K562 (cell line): Measurements from ENCODE around the gene MIEN1. TPM values are rescaled to one million over a fixed set of nuclear protein-coding genes. Genes with fewer than 3 reads are reported as not detected.

Experiments used
- ATAC-seq: fragments of 200-7000 bp; cut with Tn5 transposase; 3 replicates; pipeline ENCODE4 v1.9.1; 2020; ENCODE audit warnings: moderate library complexity
- BruUV-seq: library from RNA; stranded (reverse); fragments of 400-500 nt; replicated peaks from 2 replicates; lab custom pipeline; 2021; lab: Mats Ljungman, UMichigan
- CTCF ChIA-PET: fragments of 300-600 bp; formaldehyde crosslinking; extraction: SDS; loops from one replicate; lab custom pipeline; 2021; ENCODE audit warnings: low intra/inter-chr PET ratio; lab: Yijun Ruan, JAX
- POLR2A ChIA-PET: fragments of 300-600, 350-650 bp; sonication (Branson Sonifier 250); formaldehyde crosslinking; extraction: SDS; loops from one replicate; lab custom pipeline; 2021; ENCODE audit warnings: antibody characterized with exemption, inconsistent platforms; lab: Yijun Ruan, JAX
- DNase-seq, 4 experiments: peaks; one replicate each; pipeline versions ENCODE4 v3.0.0 to v3.0.0-alpha.2; 2011 to 2018; ENCODE audit warnings: low spot score in 3 of 4, mixed read lengths in 3 of 4; ENCODE audit errors: extremely low read depth in 1 of 4
- FAIRE-seq: peaks from 2 replicates; lab custom pipeline; 2011; peaks lifted over from hg19 to GRCh38; lab: Jason Lieb, UNC
- H2AFZ ChIP-seq: 2 replicates; pipeline ENCODE4 v1.6.0; 2011; ENCODE audit warnings: low read depth, low read length, control low read depth, inconsistent platforms
- H3K27ac ChIP-seq: fragments of 200-600 bp; 3 replicates; pipeline ENCODE4 v1.8.0; 2011; ENCODE audit warnings: low read depth, mild to moderate bottlenecking, control low read depth, inconsistent platforms, low read length, moderate library complexity, mixed read lengths; ENCODE audit errors: extremely low read depth
- H3K27me3 ChIP-seq, 2 experiments: fragments of 300-600 bp in 1 of 2; 2 replicates in 1 of 2; 3 replicates in 1 of 2; pipeline versions ENCODE4 v1.6.0 to v1.8.0; 2011; ENCODE audit warnings: inconsistent platforms in 2 of 2, low read length in 2 of 2, mild to moderate bottlenecking in 1 of 2, mixed read lengths in 1 of 2, moderate library complexity in 1 of 2; ENCODE audit not compliant: control insufficient read depth in 2 of 2, insufficient read depth in 2 of 2
- H3K36me3 ChIP-seq: fragments of 300-600 bp; 3 replicates; pipeline ENCODE4 v1.8.0; 2011; ENCODE audit warnings: mild to moderate bottlenecking, low read length, inconsistent platforms; ENCODE audit not compliant: control insufficient read depth, insufficient read depth
- H3K4me1 ChIP-seq, 2 experiments: fragments of 200-600 bp in 1 of 2; replicated peaks in 1 of 2; 2 replicates in 1 of 2; 3 replicates in 1 of 2; pipeline versions ENCODE4 v1.5.1 to v1.8.0; 2011; ENCODE audit warnings: inconsistent platforms in 2 of 2, low read length in 2 of 2, mild to moderate bottlenecking in 1 of 2, mixed read lengths in 1 of 2, moderate library complexity in 1 of 2; ENCODE audit not compliant: control insufficient read depth in 2 of 2, insufficient read depth in 2 of 2
- H3K4me2 ChIP-seq: 2 replicates; pipeline ENCODE4 v1.6.1; 2011; ENCODE audit warnings: low read length, control low read depth, inconsistent platforms, mixed read lengths; ENCODE audit not compliant: insufficient read depth
- H3K4me3 ChIP-seq: fragments of 200-600 bp; sonication (generic), shearing (Covaris generic); 2 replicates; pipeline ENCODE4 v1.5.1; 2016; ENCODE audit warnings: control low read depth, inconsistent platforms
- H3K79me2 ChIP-seq: fragments of 200-600 bp; 3 replicates; pipeline ENCODE4 v1.8.0; 2011; ENCODE audit warnings: low read length, inconsistent platforms; ENCODE audit not compliant: control insufficient read depth, insufficient read depth
- H3K9ac ChIP-seq, 2 experiments: 2 replicates each; pipeline versions ENCODE4 v1.6.0 to v1.6.1; 2011; ENCODE audit warnings: low read depth in 2 of 2, low read length in 2 of 2, control low read depth in 1 of 2, inconsistent platforms in 1 of 2, mild to moderate bottlenecking in 1 of 2, mixed read lengths in 1 of 2; ENCODE audit not compliant: insufficient read depth in 1 of 2
- H3K9me1 ChIP-seq: one replicate; pipeline ENCODE4 v1.6.0; 2011; ENCODE audit warnings: inconsistent platforms, mild to moderate bottlenecking, low read length, moderate library complexity; ENCODE audit not compliant: control insufficient read depth, insufficient read depth
- H3K9me3 ChIP-seq: replicated peaks from 2 replicates; pipeline ENCODE4 v1.5.1; 2011; ENCODE audit warnings: low read depth, low read length, inconsistent platforms; ENCODE audit not compliant: control insufficient read depth, insufficient read depth
- H4K20me1 ChIP-seq: replicated peaks from 2 replicates; pipeline ENCODE4 v1.6.1; 2011; ENCODE audit warnings: low read length, inconsistent platforms, mixed read lengths; ENCODE audit not compliant: control insufficient read depth, insufficient read depth
- CHD4 ChIP-seq: fragments of 200-600 bp; sonication (generic); IDR thresholded peaks from 3 replicates; pipeline ENCODE4 v1.6.1; 2012; ENCODE audit warnings: low read depth, mild to moderate bottlenecking, mixed read lengths, low read length, inconsistent platforms; ENCODE audit not compliant: insufficient read depth, insufficient replicate concordance, poor library complexity, severe bottlenecking
- ETV1 ChIP-seq: fragments of 450-650 bp; conservative IDR thresholded peaks from 2 replicates; pipeline ENCODE4 v1.6.1; 2016; ENCODE audit warnings: missing genetic modification characterization, control low read depth, low read depth, missing compliant biosample characterization
- EZH2 ChIP-seq: IDR thresholded peaks from 2 replicates; pipeline ENCODE4 v1.6.1; 2012; ENCODE audit warnings: low read depth, mild to moderate bottlenecking, inconsistent platforms, low read length, borderline replicate concordance
- HOXB6 ChIP-seq: fragments of 250-450 bp; sonication (Bioruptor Pico); IDR thresholded peaks from 2 replicates; pipeline ENCODE4 v1.5.1; 2022; ENCODE audit warnings: mild to moderate bottlenecking, borderline replicate concordance
- KAT2B ChIP-seq: IDR thresholded peaks from one replicate; pipeline ENCODE4 v1.6.1; 2012; ENCODE audit warnings: low read depth, mild to moderate bottlenecking, control low read depth, inconsistent platforms, low read length, moderate library complexity
- TBL1XR1 ChIP-seq, 2 experiments: IDR thresholded peaks; 2 replicates each; pipeline ENCODE4 v1.6.1; 2012; ENCODE audit warnings: improper control_type of control experiment in 2 of 2, low read length in 2 of 2, mild to moderate bottlenecking in 1 of 2
- TFAM ChIP-seq: fragments of 250-450 bp; sonication (Bioruptor Pico); conservative IDR thresholded peaks from 2 replicates; pipeline ENCODE4 v1.5.0; 2021; ENCODE audit warnings: mild to moderate bottlenecking, moderate library complexity
- ZNF584 ChIP-seq: fragments of 200-800 bp; sonication (Bioruptor generic); IDR thresholded peaks from 2 replicates; pipeline ENCODE4 v1.6.1; 2016; ENCODE audit warnings: low read depth, mild to moderate bottlenecking, missing genetic modification characterization, missing compliant biosample characterization
- ZNF79 ChIP-seq: fragments of 250-450 bp; sonication (Bioruptor Pico); IDR thresholded peaks from 2 replicates; pipeline ENCODE4 v1.4.0; 2020; ENCODE audit warnings: low read depth, mild to moderate bottlenecking, moderate library complexity
- WGBS: fragments of 100-300 bp; shearing (Covaris generic); methylation state at CpG from one replicate; pipeline ENCODE4 v1.1.6; 2016; ENCODE audit warnings: low coverage, mixed read lengths; ENCODE audit not compliant: insufficient coverage; ENCODE audit errors: missing lambda C conversion rate; 5-methylcytosine and 5-hydroxymethylcytosine counted together
- in situ Hi-C: fragments of 300-500 bp; cut with MboI; formaldehyde crosslinking; loops from 4 replicates; pipeline ENCODE4 v1.15.0; 2018; ENCODE audit warnings: inconsistent platforms, mixed read lengths
- intact Hi-C: fragments of 100-400 bp; cut with micrococcal nuclease; formaldehyde crosslinking; loops from 2 replicates; pipeline ENCODE4 v1.14.2; 2022
- polyA plus RNA-seq, 8 experiments: library from polyadenylated mRNA; depleted of rRNA in 4 of 8; stranded (reverse) in 5 of 8; unstranded in 3 of 8; fragments of >200 nt; fragmentation: Nextera tagmentation in 2 of 8; fragmentation: Illumina TruSeq in 1 of 8; extraction: Ambion mirVana in 2 of 8; extraction: Trizol in 1 of 8; gene quantifications; 2 replicates each; pipeline versions ENCODE4 v1.2.1 to v1.2.3, GENCODE V29; 2011 to 2014; ENCODE audit warnings: inconsistent platforms in 1 of 8, missing spikeins in 1 of 8
- total RNA-seq, 7 experiments: library from RNA; depleted of rRNA in 6 of 7; stranded (reverse); fragments of >200 nt in 6 of 7; fragmentation: Illumina TruSeq in 2 of 7; extraction: Trizol in 2 of 7; gene quantifications; 2 replicates each; pipeline versions ENCODE4 v1.2.1 to v1.2.3, GENCODE V29; 2011 to 2021; ENCODE audit warnings: low replicate concordance in 1 of 7
- TF ChIP-seq, protein P1 (sequence below): sonication (generic); formaldehyde crosslinking; IDR thresholded peaks from 2 replicates; pipeline ENCODE4 v1.8.0; 2022; ENCODE audit warnings: mild to moderate bottlenecking, missing genetic modification reagents
- TF ChIP-seq, protein P2 (sequence below): sonication (generic); formaldehyde crosslinking; IDR thresholded peaks from 2 replicates; pipeline ENCODE4 v1.8.0; 2023; ENCODE audit warnings: mild to moderate bottlenecking, missing genetic modification reagents

MIEN1 gene
- total and polyA plus RNA-seq, 9 of the 15 experiments (the other 6 are each of a cell fraction or from before 2014, with no cell fraction given), result 61.3 to 142 (median 78.9) TPM

DNA sequence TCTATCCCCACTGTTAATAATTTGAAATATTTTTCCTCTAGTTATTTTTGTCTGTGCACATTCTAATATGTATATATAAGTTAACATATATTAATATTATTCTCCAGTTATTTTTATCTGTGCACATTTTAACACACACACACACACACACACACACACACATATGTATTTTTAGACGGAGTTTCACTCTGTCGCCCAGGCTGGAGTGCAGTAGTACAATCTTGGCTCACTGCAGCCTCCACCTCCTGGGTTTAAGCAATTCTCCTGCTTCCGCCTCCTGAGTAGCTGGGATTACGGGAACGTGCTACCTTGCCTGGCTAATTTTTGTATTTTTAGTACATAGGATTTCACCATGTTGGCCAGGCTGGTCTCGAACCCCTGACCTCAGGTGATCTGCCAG lies 12.7 kb downstream of the MIEN1 start:
- FAIRE-seq (no peak), ATAC-seq (no peak)
- H3K79me2 ChIP-seq, result no peaks in the 10 kb centered on the region
- H3K36me3 ChIP-seq, result no peaks in the 10 kb centered on the region
- no peaks in the 10 kb centered on the region for H3K9me3 ChIP-seq
- H3K9me1 ChIP-seq, result no peaks in the 10 kb centered on the region
- ChIA-PET POLR2A (no interaction called here), CTCF (no interaction called here)
- no peak overlapping the region for H3K4me3 ChIP-seq
- no peaks in the 10 kb centered on the region for H4K20me1 ChIP-seq
- intact Hi-C loops, result no loop called here
- no peak for TF ChIP-seq KAT2B
- no peak for TF ChIP-seq TBL1XR1 (IDR thresholded peaks at IDR 0.05; ENCODE audit: low read length in 2 of 2)
- TF ChIP-seq, protein P1, sequence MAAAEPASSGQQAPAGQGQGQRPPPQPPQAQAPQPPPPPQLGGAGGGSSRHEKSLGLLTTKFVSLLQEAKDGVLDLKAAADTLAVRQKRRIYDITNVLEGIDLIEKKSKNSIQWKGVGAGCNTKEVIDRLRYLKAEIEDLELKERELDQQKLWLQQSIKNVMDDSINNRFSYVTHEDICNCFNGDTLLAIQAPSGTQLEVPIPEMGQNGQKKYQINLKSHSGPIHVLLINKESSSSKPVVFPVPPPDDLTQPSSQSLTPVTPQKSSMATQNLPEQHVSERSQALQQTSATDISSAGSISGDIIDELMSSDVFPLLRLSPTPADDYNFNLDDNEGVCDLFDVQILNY, result no peak
- TF ChIP-seq ZNF584 (CRISPR knock-in tag), result no peak
- no peak for TF ChIP-seq TFAM (CRISPR knock-in tag)
- no peak for TF ChIP-seq CHD4
- TF ChIP-seq, protein P2, sequence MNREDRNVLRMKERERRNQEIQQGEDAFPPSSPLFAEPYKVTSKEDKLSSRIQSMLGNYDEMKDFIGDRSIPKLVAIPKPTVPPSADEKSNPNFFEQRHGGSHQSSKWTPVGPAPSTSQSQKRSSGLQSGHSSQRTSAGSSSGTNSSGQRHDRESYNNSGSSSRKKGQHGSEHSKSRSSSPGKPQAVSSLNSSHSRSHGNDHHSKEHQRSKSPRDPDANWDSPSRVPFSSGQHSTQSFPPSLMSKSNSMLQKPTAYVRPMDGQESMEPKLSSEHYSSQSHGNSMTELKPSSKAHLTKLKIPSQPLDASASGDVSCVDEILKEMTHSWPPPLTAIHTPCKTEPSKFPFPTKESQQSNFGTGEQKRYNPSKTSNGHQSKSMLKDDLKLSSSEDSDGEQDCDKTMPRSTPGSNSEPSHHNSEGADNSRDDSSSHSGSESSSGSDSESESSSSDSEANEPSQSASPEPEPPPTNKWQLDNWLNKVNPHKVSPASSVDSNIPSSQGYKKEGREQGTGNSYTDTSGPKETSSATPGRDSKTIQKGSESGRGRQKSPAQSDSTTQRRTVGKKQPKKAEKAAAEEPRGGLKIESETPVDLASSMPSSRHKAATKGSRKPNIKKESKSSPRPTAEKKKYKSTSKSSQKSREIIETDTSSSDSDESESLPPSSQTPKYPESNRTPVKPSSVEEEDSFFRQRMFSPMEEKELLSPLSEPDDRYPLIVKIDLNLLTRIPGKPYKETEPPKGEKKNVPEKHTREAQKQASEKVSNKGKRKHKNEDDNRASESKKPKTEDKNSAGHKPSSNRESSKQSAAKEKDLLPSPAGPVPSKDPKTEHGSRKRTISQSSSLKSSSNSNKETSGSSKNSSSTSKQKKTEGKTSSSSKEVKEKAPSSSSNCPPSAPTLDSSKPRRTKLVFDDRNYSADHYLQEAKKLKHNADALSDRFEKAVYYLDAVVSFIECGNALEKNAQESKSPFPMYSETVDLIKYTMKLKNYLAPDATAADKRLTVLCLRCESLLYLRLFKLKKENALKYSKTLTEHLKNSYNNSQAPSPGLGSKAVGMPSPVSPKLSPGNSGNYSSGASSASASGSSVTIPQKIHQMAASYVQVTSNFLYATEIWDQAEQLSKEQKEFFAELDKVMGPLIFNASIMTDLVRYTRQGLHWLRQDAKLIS (CRISPR knock-in tag), result no peak
- no peak for TF ChIP-seq EZH2
- no peak for TF ChIP-seq ZNF79 (CRISPR knock-in tag)
- no peak for TF ChIP-seq HOXB6 (CRISPR knock-in tag)
- no peak for TF ChIP-seq ETV1 (tag)
- TF ChIP-seq, all 486 proteins: peak for 0
- H3K9ac ChIP-seq, result no peak overlapping the region
- no peak overlapping the region for H3K4me2 ChIP-seq
- no peak for DNase-seq
- WGBS, result 59% methylated on average over 6 of the region's 6 CpGs
- in situ Hi-C loops, result no loop called here
- no peak overlapping the region for H3K27ac ChIP-seq
- H2AFZ ChIP-seq, result no peak overlapping the region
- no peaks in the 10 kb centered on the region for H3K27me3 ChIP-seq
- BruUV-seq, result no TSS peak
- H3K4me1 ChIP-seq, result peaks cover 0 to 13% of the 10 kb centered on the region in 2 experiments; a peak in 2 of 5 replicates
